GM12878 (cell line): Measurements from ENCODE around the gene KYAT1. TPM values are rescaled to one million over a fixed set of nuclear protein-coding genes. Genes with fewer than 3 reads are reported as not detected.

Experiments
- ATAC-seq: fragments of 200-7000 bp; cut with Tn5 transposase; 3 replicates; pipeline ENCODE4 v1.9.1; 2020; ENCODE audit warnings: mild to moderate bottlenecking, moderate library complexity
- BruUV-seq: library from RNA; stranded (reverse); fragments of 400-500 nt; replicated peaks from 2 replicates; lab custom pipeline; 2021; lab: Mats Ljungman, UMichigan
- CTCF ChIA-PET: fragments of 300-600 bp; sonication (Branson Sonifier 250); formaldehyde crosslinking; extraction: SDS; loops from one replicate; lab custom pipeline; 2021; ENCODE audit warnings: inconsistent platforms; lab: Yijun Ruan, JAX
- POLR2A ChIA-PET: fragments of 350-600 bp; formaldehyde crosslinking; extraction: SDS; loops from one replicate; lab custom pipeline; 2021; ENCODE audit warnings: inconsistent platforms; lab: Charles Lee
- RAD21 ChIA-PET: fragments of 300-600 bp; sonication (Branson Sonifier 250); formaldehyde crosslinking; loops from one replicate; lab custom pipeline; 2023; ENCODE audit warnings: antibody characterized with exemption; ENCODE audit not compliant: unreplicated experiment; lab: Charles Lee
- SMC1A ChIA-PET: fragments of 300-600 bp; sonication (Branson Sonifier 250); formaldehyde crosslinking; loops from one replicate; lab custom pipeline; 2023; ENCODE audit not compliant: unreplicated experiment, uncharacterized antibody; lab: Charles Lee
- DNase-seq: peaks from one replicate; pipeline ENCODE4 v3.0.0-alpha.2; 2011; ENCODE audit warnings: low read depth, low spot score
- FAIRE-seq: peaks from 3 replicates; lab custom pipeline; 2011; peaks lifted over from hg19 to GRCh38; lab: Jason Lieb, UNC
- H2AFZ ChIP-seq: 2 replicates; pipeline ENCODE4 v1.6.0; 2011; ENCODE audit warnings: low read depth, low read length, control low read depth; ENCODE audit not compliant: control insufficient read depth
- H3K27ac ChIP-seq: 2 replicates; pipeline ENCODE4 v1.5.1; 2011; ENCODE audit warnings: control low read depth; ENCODE audit not compliant: control insufficient read depth, insufficient read depth
- H3K27me3 ChIP-seq, 2 experiments: replicated peaks in 1 of 2; 2 replicates each; pipeline versions ENCODE4 v1.6.0 to v1.6.1; 2011; ENCODE audit warnings: low read length in 1 of 2; ENCODE audit not compliant: control insufficient read depth in 2 of 2, insufficient read depth in 2 of 2
- H3K36me3 ChIP-seq, 2 experiments: 2 replicates each; pipeline ENCODE4 v1.5.1; 2011; ENCODE audit warnings: low read length in 1 of 2; ENCODE audit not compliant: control insufficient read depth in 2 of 2, insufficient read depth in 2 of 2
- H3K4me1 ChIP-seq: 2 replicates; pipeline ENCODE4 v1.6.1; 2011; ENCODE audit warnings: mild to moderate bottlenecking, low read length, moderate library complexity, mixed read lengths; ENCODE audit not compliant: control insufficient read depth, insufficient read depth
- H3K4me2 ChIP-seq: 2 replicates; pipeline ENCODE4 v1.6.0; 2011; ENCODE audit warnings: control low read depth; ENCODE audit not compliant: control insufficient read depth, insufficient read depth
- H3K4me3 ChIP-seq: fragments of 200-600 bp; sonication (generic); 2 replicates; pipeline ENCODE4 v1.5.1; 2016
- H3K79me2 ChIP-seq: 2 replicates; pipeline ENCODE4 v1.6.0; 2011; ENCODE audit warnings: low read length; ENCODE audit not compliant: control insufficient read depth, insufficient read depth
- H3K9ac ChIP-seq: 2 replicates; pipeline ENCODE4 v1.8.0; 2011; ENCODE audit warnings: low read length, control low read depth, mixed read lengths; ENCODE audit not compliant: control insufficient read depth, insufficient read depth
- H3K9me3 ChIP-seq: replicated peaks from 3 replicates; pipeline ENCODE4 v1.5.1; 2011; ENCODE audit warnings: mild to moderate bottlenecking, low read length; ENCODE audit not compliant: control insufficient read depth, insufficient read depth
- H4K20me1 ChIP-seq: 2 replicates; pipeline ENCODE4 v1.6.0; 2011; ENCODE audit not compliant: control insufficient read depth, insufficient read depth
- BMI1 ChIP-seq: fragments of 450-650 bp; IDR thresholded peaks from 2 replicates; pipeline ENCODE4 v1.6.1; 2016; ENCODE audit warnings: mild to moderate bottlenecking, moderate library complexity, borderline replicate concordance
- EGR1 ChIP-seq, 2 experiments: IDR thresholded peaks; 1 replicate in 1 of 2; 2 replicates in 1 of 2; pipeline ENCODE4 v1.6.1; 2011 to 2012; ENCODE audit warnings: low read depth in 2 of 2, low read length in 2 of 2, borderline replicate concordance in 1 of 2, mild to moderate bottlenecking in 1 of 2, moderate library complexity in 1 of 2
- HSF1 ChIP-seq: fragments of 150-350 bp; IDR thresholded peaks from 2 replicates; pipeline ENCODE4 v1.6.1; 2014; ENCODE audit warnings: mild to moderate bottlenecking, low read depth, low read length
- KAT2A ChIP-seq: conservative IDR thresholded peaks from 2 replicates; pipeline ENCODE4 v1.6.1; 2011; ENCODE audit warnings: low read depth, low read length; ENCODE audit not compliant: control insufficient read depth
- KDM1A ChIP-seq: fragments of 200-600 bp; sonication (generic); IDR thresholded peaks from 2 replicates; pipeline ENCODE4 v1.6.1; 2016; ENCODE audit warnings: borderline replicate concordance
- MEF2B ChIP-seq: fragments of 450-650 bp; IDR thresholded peaks from 2 replicates; pipeline ENCODE4 v1.6.1; 2018; ENCODE audit warnings: mild to moderate bottlenecking, moderate library complexity; ENCODE audit not compliant: partially characterized antibody, poor library complexity, severe bottlenecking
- NRF1 ChIP-seq: conservative IDR thresholded peaks from 2 replicates; pipeline ENCODE4 v1.6.1; 2011; ENCODE audit warnings: mild to moderate bottlenecking, low read depth, low read length, improper control_type of control experiment
- PML ChIP-seq: IDR thresholded peaks from 2 replicates; pipeline ENCODE4 v1.6.1; 2012; ENCODE audit warnings: low read length, inconsistent platforms
- RELA ChIP-seq: fragments of 450-650 bp; IDR thresholded peaks from 2 replicates; pipeline ENCODE4 v1.8.0; 2014; ENCODE audit warnings: borderline replicate concordance; ENCODE audit not compliant: partially characterized antibody
- RELB ChIP-seq: fragments of 450-650 bp; IDR thresholded peaks from 2 replicates; pipeline ENCODE4 v1.6.1; 2017; ENCODE audit warnings: low read depth, mild to moderate bottlenecking, moderate library complexity
- RUNX3 ChIP-seq: IDR thresholded peaks from 2 replicates; pipeline ENCODE4 v1.6.1; 2012; ENCODE audit warnings: low read length, inconsistent platforms
- SPI1 ChIP-seq: IDR thresholded peaks from 2 replicates; pipeline ENCODE4 v1.6.1; 2011; ENCODE audit warnings: low read depth, mild to moderate bottlenecking, low read length, moderate library complexity, borderline replicate concordance; ENCODE audit not compliant: insufficient read depth
- SRF ChIP-seq, 2 experiments: IDR thresholded peaks; 2 replicates each; pipeline ENCODE4 v1.6.1; 2011; ENCODE audit warnings: low read depth in 2 of 2, low read length in 2 of 2, mild to moderate bottlenecking in 1 of 2, moderate library complexity in 1 of 2
- TCF12 ChIP-seq: IDR thresholded peaks from 2 replicates; pipeline ENCODE4 v1.6.1; 2011; ENCODE audit warnings: low read depth, mild to moderate bottlenecking, low read length
- YBX1 ChIP-seq: fragments of 450-650 bp; IDR thresholded peaks from 2 replicates; pipeline ENCODE4 v1.6.1; 2016; ENCODE audit warnings: antibody characterized with exemption
- ZNF592 ChIP-seq: fragments of 450-650 bp; IDR thresholded peaks from 2 replicates; pipeline ENCODE4 v1.6.1; 2017; ENCODE audit warnings: mild to moderate bottlenecking, moderate library complexity
- WGBS: methylation state at CpG from one replicate; pipeline ENCODE4 v1.1.6; 2016; ENCODE audit warnings: low lambda C conversion rate; ENCODE audit not compliant: insufficient replicate concordance, insufficient coverage; ENCODE audit errors: missing lambda C conversion rate; 5-methylcytosine and 5-hydroxymethylcytosine counted together
- in situ Hi-C: fragments of 300-500 bp; cut with MboI; formaldehyde crosslinking; loops from 9 replicates; pipeline ENCODE4 v1.14.3; 2018; ENCODE audit warnings: mixed read lengths
- intact Hi-C: fragments of 100-400 bp; cut with micrococcal nuclease; formaldehyde crosslinking; loops from one replicate; pipeline ENCODE4 v1.14.2; 2022; ENCODE audit not compliant: unreplicated experiment
- polyA plus RNA-seq, 11 experiments: library from polyadenylated mRNA; depleted of rRNA in 4 of 11; unstranded in 6 of 11; stranded (reverse) in 5 of 11; fragments of >200 nt; fragmentation: Nextera tagmentation in 4 of 11; fragmentation: Illumina TruSeq in 1 of 11; extraction: Ambion mirVana in 4 of 11; extraction: Trizol in 1 of 11; gene quantifications; 1 replicate in 1 of 11; 2 replicates in 10 of 11; pipeline versions ENCODE4 v1.2.1 to v1.2.3, GENCODE V29; 2011 to 2016; ENCODE audit warnings: inconsistent platforms in 2 of 11, missing spikeins in 2 of 11, low read depth in 1 of 11
- total RNA-seq, 4 experiments: library from RNA; depleted of rRNA in 3 of 4; stranded (reverse); fragments of >200 nt in 3 of 4; fragmentation: Illumina TruSeq in 1 of 4; extraction: Trizol in 1 of 4; gene quantifications; 2 replicates each; pipeline versions ENCODE4 v1.2.1 to v1.2.3, GENCODE V29; 2013 to 2021

Gene KYAT1
- total and polyA plus RNA-seq, 10 of the 15 experiments (the other 5 are each of a cell fraction or from before 2014, with no cell fraction given) = 5.8 to 15.7 (median 11.4) TPM

GRCh38 chr9:128898845-128899565, 17.3 kb upstream of the KYAT1 start:
- no peak overlapping the region for H3K9ac ChIP-seq
- H4K20me1 ChIP-seq = no peaks in the 10 kb centered on the region
- H3K9me3 ChIP-seq = no peaks in the 10 kb centered on the region
- H3K4me2 ChIP-seq = no peak overlapping the region; the same call in 1 of the 2 replicates
- DNase-seq (no peak), FAIRE-seq (no peak), ATAC-seq (no peak)
- no peaks in the 10 kb centered on the region for H3K79me2 ChIP-seq
- ChIA-PET CTCF (interaction anchor here (0.6 kb wide), 1 partner anchor 13 kb away, joined by 3 read pairs; no protein-coding TSS in a partner anchor), SMC1A (interaction anchor here (0.6 kb wide), 1 partner anchor 16 kb away, joined by 5 read pairs; no protein-coding TSS in a partner anchor), RAD21 (no interaction called here), POLR2A (no interaction called here)
- H3K27me3 ChIP-seq = no peaks in the 10 kb centered on the region
- in situ Hi-C loops = no loop called here
- no TSS peak for BruUV-seq
- no peak overlapping the region for H3K4me3 ChIP-seq
- peak overlapping the region; percentile 61; the same call in 1 of the 2 replicates for H3K27ac ChIP-seq
- 88% methylated on average over 18 of the region's 18 CpGs for WGBS
- intact Hi-C loops = no loop called here
- peaks cover 0 to 6% of the 10 kb centered on the region in 2 experiments; a peak in 3 of 4 replicates for H3K36me3 ChIP-seq
- peaks cover 31% of the 10 kb centered on the region for H3K4me1 ChIP-seq
- no peak overlapping the region for H2AFZ ChIP-seq
- no peak for TF ChIP-seq MEF2B
- TF ChIP-seq RELB = no peak
- no peak for TF ChIP-seq SRF (IDR thresholded peaks at IDR 0.05; ENCODE audit: low read depth in 2 of 2, low read length in 2 of 2)
- TF ChIP-seq EGR1 (IDR thresholded peaks at IDR 0.05; ENCODE audit: borderline replicate concordance in 1 of 2, low read depth in 2 of 2, low read length in 2 of 2) = no peak
- TF ChIP-seq PML = no peak
- no peak for TF ChIP-seq RELA
- TF ChIP-seq RUNX3 = no peak
- TF ChIP-seq TCF12 = no peak
- TF ChIP-seq KDM1A = no peak
- TF ChIP-seq BMI1 = no peak
- TF ChIP-seq HSF1 = no peak
- TF ChIP-seq SPI1 = no peak
- TF ChIP-seq KAT2A = no peak
- TF ChIP-seq NRF1 = no peak
- TF ChIP-seq YBX1 = no peak
- no peak for TF ChIP-seq ZNF592
